ENCODE measurements around the gene PTPRU.

The PTPRU gene

GRCh38 chr1:29317063-29317915, 81.0 kb downstream of the PTPRU start:
- DNase-seq (ENCODE audit: low read depth in 2 of 2) = no peak

DNA sequence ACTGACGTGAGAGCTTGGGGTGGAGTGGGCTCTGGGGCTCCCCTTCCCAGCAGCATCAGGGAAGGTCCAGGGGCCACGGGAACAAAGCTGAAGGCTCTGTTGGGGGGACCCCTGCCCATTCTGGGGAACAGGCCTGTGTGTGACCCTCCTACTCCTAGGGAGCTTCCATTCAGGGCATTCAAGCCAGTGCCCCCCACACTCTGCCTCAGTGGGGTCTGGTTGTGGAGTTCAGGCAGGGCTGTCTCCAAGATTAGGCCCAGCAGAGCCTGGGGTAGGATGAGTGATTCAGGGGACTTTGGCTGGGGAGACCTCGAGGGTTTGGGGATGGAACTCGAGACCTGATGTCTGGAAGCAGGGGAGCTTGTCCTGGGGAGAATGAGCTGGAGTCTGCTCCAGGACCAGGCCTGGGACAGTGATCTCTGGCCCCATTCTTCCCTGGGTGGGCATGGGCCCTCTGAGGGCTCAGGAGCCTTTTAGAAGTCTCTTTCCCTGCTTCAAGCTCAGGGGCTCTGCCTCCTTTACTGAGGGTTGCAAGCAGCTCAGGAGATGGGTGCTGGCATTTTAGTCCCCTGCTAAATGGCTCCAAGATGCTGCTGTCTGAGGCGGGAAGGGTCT, 81.7 kb downstream of the PTPRU start:
- no peak for DNase-seq (ENCODE audit: low read depth in 2 of 2)

DNA sequence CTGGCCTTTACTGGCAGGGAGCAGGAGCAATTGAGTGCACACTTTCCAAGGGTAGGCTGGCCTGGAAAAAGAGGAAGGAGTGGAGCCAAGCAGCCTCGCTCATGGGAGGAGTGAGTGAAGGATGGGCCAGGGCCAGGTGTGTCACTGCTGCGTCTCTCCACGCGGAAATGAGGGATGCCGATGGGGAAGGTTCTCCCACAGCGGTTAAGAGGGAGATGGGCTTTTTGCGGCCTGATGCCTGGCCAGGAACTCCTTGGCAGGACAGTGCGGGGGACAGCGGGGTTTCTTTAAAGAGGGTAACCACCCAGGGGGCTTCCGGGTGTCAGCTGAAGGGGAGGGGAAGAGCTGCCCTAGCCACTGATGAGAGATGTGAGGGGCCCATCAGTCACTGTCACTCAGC, 82.4 kb downstream of the PTPRU start:
- no peak for DNase-seq (ENCODE audit: low read depth in 2 of 2)

- no peak for DNase-seq (ENCODE audit: low read depth in 2 of 2)
Observed at GRCh38 chr1:29319300-29320110, 83.2 kb downstream of the PTPRU start.

GRCh38 chr1:29320156-29320940, 84.0 kb downstream of the PTPRU start:
- no peak for DNase-seq (ENCODE audit: low read depth in 2 of 2)

GRCh38 chr1:29321176-29321575, 84.9 kb downstream of the PTPRU start:
- DNase-seq (ENCODE audit: low read depth in 2 of 2) = no peak

- no peak for DNase-seq (ENCODE audit: low read depth in 2 of 2)
Observed at GRCh38 chr1:29322147-29322694, 85.9 kb downstream of the PTPRU start.

- DNase-seq (ENCODE audit: low read depth in 2 of 2) = no peak
Observed at GRCh38 chr1:29322861-29323585, 86.7 kb downstream of the PTPRU start.

GRCh38 chr1:29323636-29324035, 87.3 kb downstream of the PTPRU start:
- DNase-seq (ENCODE audit: low read depth in 2 of 2) = no peak

- DNase-seq (ENCODE audit: low read depth in 2 of 2) = no peak
Observed at GRCh38 chr1:29324202-29324601, 87.9 kb downstream of the PTPRU start.

DNA sequence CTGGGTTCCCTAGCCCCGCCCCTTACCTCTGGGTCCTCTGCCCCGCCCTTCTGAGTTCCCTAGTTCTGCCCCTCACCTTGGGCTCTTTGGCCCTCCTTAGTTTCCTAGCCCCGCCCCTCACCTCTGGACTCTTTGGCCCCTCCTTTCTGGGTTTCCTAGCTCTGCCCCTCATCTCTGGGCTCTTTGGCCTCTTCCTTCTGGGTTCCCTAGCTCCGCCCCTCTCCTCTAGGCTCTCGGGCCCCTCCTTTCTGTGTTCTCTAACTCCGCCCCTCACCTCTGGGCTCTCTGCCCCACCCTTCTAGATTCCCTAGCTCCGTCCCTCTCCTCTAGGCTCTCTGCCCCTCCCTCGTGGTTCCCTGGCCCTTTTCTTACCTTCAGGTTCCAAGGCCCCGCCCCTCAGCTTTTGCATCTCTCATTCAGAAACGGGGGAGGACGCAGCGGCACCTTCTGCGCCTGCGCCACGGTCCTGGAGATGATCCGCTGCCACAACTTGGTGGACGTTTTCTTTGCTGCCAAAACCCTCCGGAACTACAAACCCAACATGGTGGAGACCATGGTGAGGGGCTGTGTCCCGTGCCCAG, 88.5 kb downstream of the PTPRU start:
- DNase-seq (ENCODE audit: low read depth in 2 of 2) = no peak

- no peak for DNase-seq (ENCODE audit: low read depth in 2 of 2)
Observed at GRCh38 chr1:29325675-29326074, 89.4 kb downstream of the PTPRU start.

DNA sequence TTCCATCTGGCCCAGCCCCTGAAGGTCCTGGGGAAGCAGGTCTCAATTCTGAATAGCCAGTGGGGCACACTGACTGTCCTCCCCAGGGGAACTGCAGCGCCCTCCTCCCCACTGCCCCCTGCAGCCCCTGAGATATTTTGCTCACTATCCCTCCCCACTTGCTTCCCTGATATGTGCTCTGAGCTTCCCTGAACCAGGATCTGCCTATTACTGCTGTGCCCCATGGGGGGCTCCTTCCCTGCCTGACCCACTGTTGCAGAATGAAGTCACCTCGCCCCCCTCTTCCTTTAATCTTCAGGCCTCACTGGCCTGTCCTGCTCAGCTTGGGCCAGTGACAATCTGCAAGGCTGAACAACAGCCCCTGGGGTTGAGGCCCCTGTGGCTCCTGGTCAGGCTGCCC, 89.8 kb downstream of the PTPRU start:
- no peak for DNase-seq (ENCODE audit: low read depth in 2 of 2)

DNA sequence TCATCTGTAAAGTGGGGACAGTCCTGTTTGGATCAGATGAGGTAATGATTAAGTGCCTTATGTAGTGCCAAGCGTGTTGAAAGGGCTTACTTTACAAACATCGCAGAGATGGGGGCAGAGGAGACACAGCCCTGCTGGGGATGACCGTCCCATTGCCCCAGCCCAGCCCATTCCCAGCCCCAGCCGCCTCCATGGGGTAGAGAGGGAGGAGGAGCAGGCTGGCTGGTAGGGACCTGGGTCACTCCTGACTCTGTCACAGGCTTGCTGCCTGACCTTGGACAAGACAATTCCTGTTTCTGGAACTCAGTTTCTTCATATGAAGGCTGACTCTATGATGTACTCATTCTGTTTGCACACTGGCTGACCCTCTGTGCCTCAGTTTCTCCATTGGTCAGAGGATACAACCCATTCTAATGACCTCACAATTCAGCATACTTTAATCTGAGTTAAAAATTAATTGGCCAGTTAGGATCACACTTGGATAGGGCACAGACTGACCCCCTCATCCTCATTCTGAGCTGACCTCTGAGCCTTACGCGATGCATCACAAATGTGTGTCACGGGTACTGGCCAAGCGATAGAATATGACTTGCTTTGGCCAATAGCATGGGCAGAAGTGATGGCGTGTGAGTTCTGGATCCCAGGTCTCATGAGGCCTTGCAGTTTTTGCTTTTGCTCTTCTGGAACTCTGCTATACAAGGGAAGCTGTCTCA, 91.1 kb downstream of the PTPRU start:
- no peak for DNase-seq (ENCODE audit: low read depth in 2 of 2)

- no peak for DNase-seq (ENCODE audit: low read depth in 2 of 2)
Observed at GRCh38 chr1:29329022-29329775, 92.9 kb downstream of the PTPRU start.

- no peak for DNase-seq (ENCODE audit: low read depth in 2 of 2)
Observed at GRCh38 chr1:29330089-29330488, 93.8 kb downstream of the PTPRU start.

- DNase-seq (ENCODE audit: low read depth in 2 of 2) = no peak
Observed at GRCh38 chr1:29330856-29331255, 94.5 kb downstream of the PTPRU start.

DNA sequence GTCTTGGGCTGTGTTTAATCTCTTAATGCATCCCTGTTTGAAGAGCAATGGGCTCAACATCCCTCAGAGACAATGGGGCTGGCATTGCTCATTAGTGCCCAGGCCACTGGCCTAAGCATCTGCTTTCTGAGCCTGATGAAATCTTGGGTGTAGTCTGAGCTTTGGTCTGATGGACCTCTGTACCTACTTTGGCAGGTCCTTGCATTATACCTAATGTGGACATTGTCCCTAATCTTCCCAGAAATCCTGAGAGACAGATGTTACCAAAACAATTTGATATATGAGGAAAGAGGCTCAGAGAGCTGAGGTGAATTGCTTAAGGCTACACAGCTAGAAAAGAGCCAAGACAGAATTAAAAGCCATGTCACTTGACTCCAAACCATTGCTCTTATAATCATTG, 95.0 kb downstream of the PTPRU start:
- no peak for DNase-seq (ENCODE audit: low read depth in 2 of 2)

- no peak for DNase-seq (ENCODE audit: low read depth in 2 of 2)
Observed at GRCh38 chr1:29331729-29332128, 95.4 kb downstream of the PTPRU start.

Data from stimulated activated CD8-positive, alpha-beta memory T cell treated with anti-CD3 and anti-CD28 coated beads, Interleukin-7, amount 100 ng/mL, for 4 hours (primary cell).